ENCODE measurements around the gene MUTYH. TPM values are rescaled to one million over a fixed set of nuclear protein-coding genes. Genes with fewer than 3 reads are reported as not detected.
A peak's percentile ranks its signal among the peaks of the same experiment; 100 is the strongest.

The MUTYH gene
- total and polyA plus RNA-seq, 9 of the 15 experiments (the other 6 are each of a cell fraction or from before 2014, with no cell fraction given), result 3.4 to 53.5 (median 29.0) TPM

GRCh38 chr1:45303520-45304310 is 36.5 kb downstream of the MUTYH start (continued):
- TF ChIP-seq CHAMP1 (IDR thresholded peaks at IDR 0.05) (peak; percentile 56; the same call in 1 of the 2 replicates), ZNF57 (CRISPR knock-in tag; IDR thresholded peaks at IDR 0.05) (no peak), HNRNPK (IDR thresholded peaks at IDR 0.05; ENCODE audit: low read depth, low read length, poor library complexity, severe bottlenecking) (peak; percentile 65), DMBX1 (CRISPR knock-in tag; IDR thresholded peaks at IDR 0.05; ENCODE audit: borderline replicate concordance) (peak; percentile 44; the same call in 1 of the 2 replicates), HSF4 (CRISPR knock-in tag; IDR thresholded peaks at IDR 0.05; ENCODE audit: borderline replicate concordance) (no peak), OTX1 (CRISPR knock-in tag; IDR thresholded peaks at IDR 0.05) (peak; percentile 52; the same call in 1 of the 2 replicates), PTBP1 (IDR thresholded peaks at IDR 0.05; ENCODE audit: low read depth, low read length) (no peak), TAF9B (IDR thresholded peaks at IDR 0.05; ENCODE audit: partially characterized antibody) (peak; percentile 63), SMARCE1 (IDR thresholded peaks at IDR 0.05) (peak; percentile 35; the same call in 1 of the 2 replicates), CTBP1 (IDR thresholded peaks at IDR 0.05; ENCODE audit: borderline replicate concordance) (peak; percentile 97), MBD2 (IDR thresholded peaks at IDR 0.05; ENCODE audit: borderline replicate concordance, low read depth) (peak; percentile 5; the same call in 1 of the 2 replicates), E2F8 (IDR thresholded peaks at IDR 0.05; ENCODE audit: low read depth, partially characterized antibody) (peak; percentile 72), BRD9 (IDR thresholded peaks at IDR 0.05; ENCODE audit: low read depth, partially characterized antibody) (peak; percentile 86), PHF8 (IDR thresholded peaks at IDR 0.05; ENCODE audit: borderline replicate concordance, low read length) (peak; percentile 86), MTA1 (IDR thresholded peaks at IDR 0.05; ENCODE audit: borderline replicate concordance) (peak; percentile 70), ATF3 (IDR thresholded peaks at IDR 0.05) (peak; percentile 59), ATF3 (CRISPR knock-in tag; conservative IDR thresholded peaks at IDR 0.05) (peak; percentile 88), ZNF311 (CRISPR knock-in tag; IDR thresholded peaks at IDR 0.05) (no peak), SREBF2 (CRISPR knock-in tag; IDR thresholded peaks at IDR 0.05) (no peak), KLF1 (tag; IDR thresholded peaks at IDR 0.05) (peak; percentile 11), LARP7 (IDR thresholded peaks at IDR 0.05) (no peak; the same call in 1 of the 2 replicates), ZBTB26 (CRISPR knock-in tag; IDR thresholded peaks at IDR 0.05) (no peak)

Data from K562 (cell line).